NCI-H1436 treated with DMSO at 0.1 percent for 48 hours (cell line): ENCODE results near the gene ZDHHC5.

ENCODE experiments used
- DNase-seq: peaks from one replicate; lab custom pipeline; 2025; lab: John Stamatoyannopoulos, UW

ZDHHC5 gene, protein sequence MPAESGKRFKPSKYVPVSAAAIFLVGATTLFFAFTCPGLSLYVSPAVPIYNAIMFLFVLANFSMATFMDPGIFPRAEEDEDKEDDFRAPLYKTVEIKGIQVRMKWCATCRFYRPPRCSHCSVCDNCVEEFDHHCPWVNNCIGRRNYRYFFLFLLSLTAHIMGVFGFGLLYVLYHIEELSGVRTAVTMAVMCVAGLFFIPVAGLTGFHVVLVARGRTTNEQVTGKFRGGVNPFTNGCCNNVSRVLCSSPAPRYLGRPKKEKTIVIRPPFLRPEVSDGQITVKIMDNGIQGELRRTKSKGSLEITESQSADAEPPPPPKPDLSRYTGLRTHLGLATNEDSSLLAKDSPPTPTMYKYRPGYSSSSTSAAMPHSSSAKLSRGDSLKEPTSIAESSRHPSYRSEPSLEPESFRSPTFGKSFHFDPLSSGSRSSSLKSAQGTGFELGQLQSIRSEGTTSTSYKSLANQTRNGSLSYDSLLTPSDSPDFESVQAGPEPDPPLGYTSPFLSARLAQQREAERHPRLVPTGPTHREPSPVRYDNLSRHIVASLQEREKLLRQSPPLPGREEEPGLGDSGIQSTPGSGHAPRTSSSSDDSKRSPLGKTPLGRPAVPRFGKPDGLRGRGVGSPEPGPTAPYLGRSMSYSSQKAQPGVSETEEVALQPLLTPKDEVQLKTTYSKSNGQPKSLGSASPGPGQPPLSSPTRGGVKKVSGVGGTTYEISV

DNA sequence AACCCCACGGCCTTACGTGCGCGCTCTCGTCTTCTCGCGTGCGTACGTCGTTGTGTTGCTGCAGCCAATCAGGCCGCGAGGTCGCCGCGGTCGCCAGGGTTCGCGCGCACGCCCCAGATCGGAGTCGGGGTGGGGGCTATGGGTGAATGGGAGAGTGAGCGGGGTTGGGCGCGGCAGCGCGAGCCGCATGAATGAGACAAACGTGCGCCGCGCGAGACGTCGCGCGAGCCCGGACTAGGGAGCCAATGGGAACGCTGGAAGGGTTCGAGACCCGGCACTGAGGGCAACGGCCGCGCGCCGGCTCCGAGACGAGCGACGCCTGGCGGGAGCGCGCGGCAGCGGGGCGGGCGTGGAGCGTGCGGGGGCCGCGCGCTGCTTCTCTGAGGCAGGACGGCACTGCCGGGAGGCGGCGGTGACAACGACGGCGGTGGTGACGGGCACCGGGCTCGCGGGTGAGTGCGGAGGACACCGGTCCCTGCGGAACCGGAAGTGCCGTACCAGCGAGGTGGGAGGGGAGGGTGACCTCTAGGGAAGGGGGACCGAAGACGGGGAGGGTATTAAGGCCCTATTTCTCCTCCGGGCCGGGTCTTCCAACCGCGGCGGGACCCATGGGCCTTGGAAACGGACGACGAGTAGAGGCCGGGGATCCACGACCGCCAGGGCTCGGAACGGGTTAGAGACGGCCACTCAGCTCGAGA lies at the start of gene ZDHHC5:
Gene ZDHHC5 (plus strand): TSS at position 379 of the 698 bp plus-strand sequence. CDS start 4,977 bp downstream, outside the sequence.
- DNase-seq = peak; percentile 98

DNA sequence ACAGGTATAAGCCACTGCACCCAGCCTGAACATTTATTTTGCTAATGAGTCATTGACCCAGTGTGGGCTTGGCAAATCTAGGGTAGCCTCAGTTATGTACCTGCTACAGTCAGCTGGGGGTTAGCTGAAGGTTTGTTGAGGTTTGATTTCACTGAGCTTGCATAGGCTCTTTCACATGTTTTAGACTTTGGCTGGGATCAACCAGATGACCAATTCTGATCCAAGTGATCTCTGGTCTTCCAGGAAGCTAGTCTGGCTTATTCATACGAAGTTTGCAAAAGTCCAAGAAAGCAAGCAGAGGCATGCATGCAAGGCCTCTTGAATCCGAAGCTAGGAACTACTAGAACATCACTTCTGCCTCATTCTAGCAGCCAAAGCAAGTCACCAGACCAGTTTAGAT lies 49.5 kb upstream of the ZDHHC5 start:
- no peak for DNase-seq

- DNase-seq = no peak
Measured at GRCh38 chr11:57619331-57619730, 48.6 kb upstream of the ZDHHC5 start.

DNA sequence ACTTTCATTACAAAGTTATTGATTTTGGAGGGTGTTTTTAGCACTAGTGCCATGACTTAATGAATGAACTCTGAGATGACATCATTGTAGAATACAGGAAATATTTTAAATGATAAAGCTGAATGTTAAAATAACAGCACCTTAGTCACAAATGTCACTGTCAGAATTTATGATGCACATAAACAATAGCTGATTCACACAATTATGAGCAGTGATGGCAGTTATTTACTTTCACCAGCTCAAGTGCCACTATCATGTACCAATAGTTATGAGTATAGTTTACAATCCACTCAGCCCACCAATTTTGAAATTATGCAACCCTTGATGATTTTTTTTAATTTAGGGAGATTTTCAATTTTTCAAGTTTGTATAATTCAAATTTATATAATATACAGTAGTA lies 47.4 kb upstream of the ZDHHC5 start:
- DNase-seq = no peak

GRCh38 chr11:57622263-57622662 lies 45.7 kb upstream of the ZDHHC5 start:
- no peak for DNase-seq

DNA sequence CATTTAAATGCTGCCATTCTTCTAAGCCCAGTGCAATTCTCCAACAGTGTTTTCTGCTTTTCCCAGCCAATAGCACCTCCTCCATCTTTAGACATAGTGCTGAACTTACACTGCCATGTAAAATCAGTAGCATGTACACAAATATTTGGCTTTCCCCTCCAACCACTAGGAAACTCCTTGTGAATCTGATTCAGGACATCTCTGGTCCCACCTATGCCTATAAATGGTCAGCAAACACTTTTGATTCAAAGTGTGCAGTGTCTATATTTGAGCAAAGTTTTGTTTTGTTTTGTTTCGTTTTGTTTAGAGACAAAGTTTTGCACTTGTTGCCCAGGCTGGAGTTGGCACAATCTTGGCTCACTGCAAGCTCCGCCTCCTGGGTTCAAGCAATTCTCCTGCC lies 43.0 kb upstream of the ZDHHC5 start:
- no peak for DNase-seq

- DNase-seq = no peak
Measured at GRCh38 chr11:57626895-57627294, 41.0 kb upstream of the ZDHHC5 start.

DNA sequence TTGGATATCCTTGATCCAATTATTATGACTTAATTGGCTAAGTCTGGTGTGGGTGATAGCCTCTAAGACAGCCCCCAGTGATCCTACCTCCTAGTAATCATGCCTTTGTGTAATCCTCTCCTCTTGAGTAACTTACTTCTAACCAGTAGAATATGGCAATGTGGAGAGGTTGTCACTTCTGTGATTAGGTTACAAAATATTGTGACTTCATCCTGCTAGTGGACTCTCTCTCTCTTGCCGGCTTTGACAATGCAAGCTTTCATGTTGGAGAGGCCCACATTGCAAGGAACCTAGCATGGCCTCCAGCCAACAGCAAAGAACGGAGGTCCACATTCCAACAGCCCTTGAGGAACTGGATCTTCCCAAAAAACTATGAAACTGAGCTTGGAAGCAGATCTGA lies 37.7 kb upstream of the ZDHHC5 start:
- DNase-seq = no peak

DNA sequence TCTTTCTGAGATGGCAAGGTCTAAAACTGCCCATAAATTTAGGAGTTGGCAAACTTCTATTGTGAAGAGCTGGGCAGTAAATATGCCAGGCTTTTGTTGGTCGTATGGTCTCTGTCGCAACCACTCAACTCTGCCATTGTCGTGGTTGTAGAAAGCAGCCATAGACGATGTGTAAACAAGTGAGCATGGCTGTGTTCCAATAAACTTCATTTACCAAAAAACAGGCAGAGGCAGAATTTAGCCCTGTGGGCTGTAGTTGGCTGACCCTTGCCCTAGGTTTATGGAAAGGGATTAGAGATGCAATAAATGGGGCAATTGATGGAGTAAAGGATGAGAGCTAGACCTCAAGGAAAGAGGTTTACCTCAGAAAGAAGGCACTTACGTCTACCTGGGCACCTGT lies 35.8 kb upstream of the ZDHHC5 start:
- no peak for DNase-seq

- DNase-seq = no peak
Measured at GRCh38 chr11:57633394-57634070, 34.4 kb upstream of the ZDHHC5 start.

DNA sequence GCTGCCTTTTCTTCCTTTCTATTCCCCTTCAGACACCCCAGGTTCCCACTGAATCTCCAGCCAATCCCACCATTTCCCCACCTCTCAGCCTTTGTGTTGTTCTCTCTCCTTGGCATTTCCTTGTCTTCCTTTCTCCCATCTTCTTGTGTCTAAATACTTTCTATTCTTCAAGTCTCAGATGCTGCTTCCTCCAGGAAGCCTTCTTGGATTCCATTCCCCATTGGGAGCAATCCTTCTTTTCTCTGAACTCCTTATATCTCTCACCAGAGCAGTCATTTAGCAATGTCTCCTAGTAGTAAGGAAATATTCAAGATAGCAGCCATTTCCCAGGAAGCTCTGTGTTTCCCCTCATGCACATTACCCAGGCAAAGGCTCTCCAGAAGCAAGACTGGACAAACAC lies 33.6 kb upstream of the ZDHHC5 start:
- no peak for DNase-seq

- no peak for DNase-seq
Measured at GRCh38 chr11:57635246-57635645, 32.7 kb upstream of the ZDHHC5 start.

GRCh38 chr11:57637626-57638004 lies 30.3 kb upstream of the ZDHHC5 start:
- DNase-seq = no peak

- no peak for DNase-seq
Measured at GRCh38 chr11:57638005-57638781, 29.7 kb upstream of the ZDHHC5 start.

DNA sequence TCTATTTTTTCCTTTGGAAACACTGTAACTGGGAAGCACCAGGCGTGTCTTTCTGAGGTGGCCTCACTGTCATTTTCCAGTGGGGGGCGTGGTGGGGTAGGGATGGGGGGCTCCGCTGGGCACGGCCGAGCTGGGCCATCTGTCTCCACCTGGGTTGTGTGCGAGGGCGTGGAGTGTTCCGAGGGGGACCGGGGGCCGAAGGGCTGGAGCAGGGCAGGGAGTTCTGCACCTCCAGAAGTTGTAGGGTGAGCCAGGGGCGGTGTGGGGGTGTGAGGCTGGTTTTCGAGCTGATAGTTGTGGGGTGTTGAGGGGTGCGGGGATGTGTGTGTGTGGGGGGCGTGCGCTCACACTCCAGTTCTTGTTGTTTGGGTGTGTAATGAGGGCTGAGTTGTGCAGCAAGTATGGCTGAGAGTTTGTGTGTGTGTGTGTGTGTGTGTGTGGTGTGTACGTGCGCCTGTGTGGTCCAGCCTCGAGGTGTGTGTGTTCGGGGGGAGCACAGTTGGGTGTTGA lies 29.0 kb upstream of the ZDHHC5 start:
- no peak for DNase-seq

DNA sequence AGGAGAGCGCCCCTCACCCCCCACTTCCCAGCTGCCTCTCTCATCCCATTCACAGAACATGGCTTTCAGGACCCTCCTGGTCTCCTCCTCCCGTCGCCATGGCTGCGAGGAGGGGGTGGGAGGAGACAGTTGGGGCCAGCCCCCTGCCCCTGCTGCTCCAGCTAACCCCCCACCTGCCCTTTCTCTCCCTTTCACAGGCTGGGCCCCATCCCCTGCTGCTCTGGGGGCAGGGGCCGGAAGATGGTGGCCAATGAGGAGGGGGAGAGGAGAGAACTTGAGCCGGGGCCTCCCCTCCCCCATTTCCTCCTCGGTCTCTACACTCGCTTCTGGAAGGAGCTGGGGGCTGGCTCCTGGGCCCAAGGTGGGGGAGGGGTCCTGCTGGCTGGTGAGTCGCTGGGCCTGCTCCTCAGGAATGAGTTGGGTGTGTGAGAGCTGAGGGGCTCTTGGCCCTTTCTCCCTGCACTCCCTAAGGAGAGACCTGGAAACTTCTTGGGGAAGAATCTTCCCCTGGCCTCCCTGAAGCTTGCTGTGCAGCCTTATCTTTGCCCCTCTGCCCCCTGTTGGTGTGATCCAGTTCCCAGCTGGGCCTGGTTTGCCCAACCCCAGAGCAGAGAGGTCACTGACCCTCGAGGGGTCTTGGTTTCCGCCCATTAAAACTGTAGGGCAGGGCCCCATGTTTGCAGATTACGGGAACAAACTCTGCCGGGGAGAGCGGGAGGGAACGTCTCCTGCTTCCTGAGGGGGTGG lies 28.4 kb upstream of the ZDHHC5 start:
- no peak for DNase-seq

- DNase-seq = no peak
Measured at GRCh38 chr11:57640068-57640800, 27.7 kb upstream of the ZDHHC5 start.

- DNase-seq = no peak
Measured at GRCh38 chr11:57641011-57641807, 26.7 kb upstream of the ZDHHC5 start.

DNA sequence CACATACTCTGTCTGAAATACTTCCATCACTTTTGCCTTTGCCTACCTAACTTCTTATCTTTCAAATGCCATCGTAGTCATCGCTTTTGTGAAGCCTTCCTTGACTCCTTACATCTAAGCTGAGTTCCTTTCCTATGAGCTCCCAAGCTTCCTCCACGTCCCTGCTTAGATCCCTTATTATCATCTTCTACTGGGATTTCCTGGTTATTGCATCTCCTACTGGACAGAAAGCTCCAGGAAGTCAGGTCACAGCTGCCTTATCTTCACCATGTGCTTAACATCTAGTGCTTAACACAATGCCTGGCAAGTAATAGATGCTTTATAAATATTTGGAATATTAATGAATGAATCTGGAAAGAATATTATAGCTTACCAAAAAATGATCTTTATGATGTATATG lies 24.1 kb upstream of the ZDHHC5 start:
- no peak for DNase-seq
